Tibial nerve (tissue), 3 donors: ENCODE results near the gene CCDC92.

Experiments used
- POLR2A ChIP-seq, 2 donors: fragments of 450-650 bp; IDR thresholded peaks; one replicate each; pipeline ENCODE4 v1.6.1; 2017; ENCODE audit warnings: antibody characterized with exemption in 2 of 2, mild to moderate bottlenecking in 2 of 2, moderate library complexity in 2 of 2
- TF ChIP-seq, protein P1 (sequence below), 5 experiments: fragments of 200-600 bp in 3 of 5; fragments of 450-650 bp in 2 of 5; sonication (generic) in 3 of 5; IDR thresholded peaks; one replicate each; pipeline ENCODE4 v1.5.1; 2016 to 2019; ENCODE audit warnings: antibody characterized with exemption in 5 of 5, mild to moderate bottlenecking in 3 of 5, moderate library complexity in 2 of 5

DNA sequence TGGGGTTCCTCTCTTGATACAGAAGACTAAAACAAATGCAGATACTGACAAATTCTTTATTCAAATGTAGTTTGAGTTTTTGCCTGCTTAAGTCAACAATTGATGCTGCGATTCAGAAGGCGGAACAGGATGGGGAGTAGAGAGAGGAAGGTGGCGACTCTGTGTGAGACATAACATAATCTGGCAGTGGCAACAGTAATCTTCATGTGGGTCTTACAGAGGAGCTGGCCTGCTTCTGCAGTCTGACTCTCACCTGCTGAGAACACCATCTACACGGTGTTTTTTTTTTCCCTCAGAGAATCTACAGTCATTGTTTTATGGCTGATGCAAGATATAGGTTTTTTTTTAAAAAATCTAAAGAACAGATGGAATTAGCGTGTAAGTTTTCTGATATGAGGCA lies 10.1 kb downstream of the CCDC92 start:
- TF ChIP-seq, protein P1, sequence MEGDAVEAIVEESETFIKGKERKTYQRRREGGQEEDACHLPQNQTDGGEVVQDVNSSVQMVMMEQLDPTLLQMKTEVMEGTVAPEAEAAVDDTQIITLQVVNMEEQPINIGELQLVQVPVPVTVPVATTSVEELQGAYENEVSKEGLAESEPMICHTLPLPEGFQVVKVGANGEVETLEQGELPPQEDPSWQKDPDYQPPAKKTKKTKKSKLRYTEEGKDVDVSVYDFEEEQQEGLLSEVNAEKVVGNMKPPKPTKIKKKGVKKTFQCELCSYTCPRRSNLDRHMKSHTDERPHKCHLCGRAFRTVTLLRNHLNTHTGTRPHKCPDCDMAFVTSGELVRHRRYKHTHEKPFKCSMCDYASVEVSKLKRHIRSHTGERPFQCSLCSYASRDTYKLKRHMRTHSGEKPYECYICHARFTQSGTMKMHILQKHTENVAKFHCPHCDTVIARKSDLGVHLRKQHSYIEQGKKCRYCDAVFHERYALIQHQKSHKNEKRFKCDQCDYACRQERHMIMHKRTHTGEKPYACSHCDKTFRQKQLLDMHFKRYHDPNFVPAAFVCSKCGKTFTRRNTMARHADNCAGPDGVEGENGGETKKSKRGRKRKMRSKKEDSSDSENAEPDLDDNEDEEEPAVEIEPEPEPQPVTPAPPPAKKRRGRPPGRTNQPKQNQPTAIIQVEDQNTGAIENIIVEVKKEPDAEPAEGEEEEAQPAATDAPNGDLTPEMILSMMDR (IDR thresholded peaks at IDR 0.05) = no peak
- TF ChIP-seq POLR2A (IDR thresholded peaks at IDR 0.05) = no peak
